GM12878 (cell line): ENCODE results near the gene SFT2D1. TPM values are rescaled to one million over a fixed set of nuclear protein-coding genes. Genes with fewer than 3 reads are reported as not detected.
A peak's percentile ranks its signal among the peaks of the same experiment; 100 is the strongest.

ENCODE experiments used
- CBX3 ChIP-seq: fragments of 200-600 bp; sonication (generic); IDR thresholded peaks from 2 replicates; pipeline ENCODE4 v1.6.1; 2016; ENCODE audit warnings: low read depth, borderline replicate concordance
- CREM ChIP-seq: IDR thresholded peaks from 2 replicates; pipeline ENCODE4 v1.6.1; 2014; ENCODE audit warnings: antibody characterized with exemption, low read depth
- HDAC6 ChIP-seq: fragments of 200-600 bp; sonication (generic); IDR thresholded peaks from one replicate; pipeline ENCODE4 v1.8.0; 2017; ENCODE audit warnings: antibody characterized with exemption; ENCODE audit not compliant: unreplicated experiment
- JUNB ChIP-seq: IDR thresholded peaks from 2 replicates; pipeline ENCODE4 v1.6.1; 2016; ENCODE audit warnings: antibody characterized with exemption, mild to moderate bottlenecking
- KAT2A ChIP-seq: conservative IDR thresholded peaks from 2 replicates; pipeline ENCODE4 v1.6.1; 2011; ENCODE audit warnings: low read depth, low read length; ENCODE audit not compliant: control insufficient read depth
- NFYA ChIP-seq: IDR thresholded peaks from 2 replicates; pipeline ENCODE4 v1.6.1; 2011; ENCODE audit warnings: low read depth, mild to moderate bottlenecking, low read length, improper control_type of control experiment, borderline replicate concordance
- POLR2A ChIP-seq: IDR thresholded peaks from 2 replicates; pipeline ENCODE4 v1.6.1; 2011; ENCODE audit warnings: low read depth, mild to moderate bottlenecking, low read length
- POU2F2 ChIP-seq: IDR thresholded peaks from 3 replicates; pipeline ENCODE4 v1.6.1; 2011; ENCODE audit warnings: low read depth, mild to moderate bottlenecking, low read length, borderline replicate concordance
- SIN3A ChIP-seq: IDR thresholded peaks from 2 replicates; pipeline ENCODE4 v1.6.1; 2012; ENCODE audit warnings: low read depth, low read length, improper control_type of control experiment
- ZNF384 ChIP-seq: IDR thresholded peaks from 2 replicates; pipeline ENCODE4 v1.6.1; 2012; ENCODE audit warnings: low read depth, mild to moderate bottlenecking, low read length, improper control_type of control experiment, borderline replicate concordance
- polyA plus RNA-seq, 11 experiments: library from polyadenylated mRNA; depleted of rRNA in 4 of 11; unstranded in 6 of 11; stranded (reverse) in 5 of 11; fragments of >200 nt; fragmentation: Nextera tagmentation in 4 of 11; fragmentation: Illumina TruSeq in 1 of 11; extraction: Ambion mirVana in 4 of 11; extraction: Trizol in 1 of 11; gene quantifications; 1 replicate in 1 of 11; 2 replicates in 10 of 11; pipeline versions ENCODE4 v1.2.1 to v1.2.3, GENCODE V29; 2011 to 2016; ENCODE audit warnings: inconsistent platforms in 2 of 11, missing spikeins in 2 of 11, low read depth in 1 of 11
- total RNA-seq, 4 experiments: library from RNA; depleted of rRNA in 3 of 4; stranded (reverse); fragments of >200 nt in 3 of 4; fragmentation: Illumina TruSeq in 1 of 4; extraction: Trizol in 1 of 4; gene quantifications; 2 replicates each; pipeline versions ENCODE4 v1.2.1 to v1.2.3, GENCODE V29; 2013 to 2021
- TF ChIP-seq, protein P1 (sequence below): fragments of 450-650 bp; IDR thresholded peaks from 2 replicates; pipeline ENCODE4 v1.6.1; 2017; ENCODE audit warnings: antibody characterized with exemption, mild to moderate bottlenecking, moderate library complexity
- TF ChIP-seq, protein P2 (sequence below): fragments of 450-650 bp; formaldehyde crosslinking; IDR thresholded peaks from 2 replicates; pipeline ENCODE4 v1.4.0; 2022; ENCODE audit warnings: mild to moderate bottlenecking, moderate library complexity
- TF ChIP-seq, protein P3 (sequence below): IDR thresholded peaks from 2 replicates; pipeline ENCODE4 v1.6.1; 2011; ENCODE audit warnings: low read depth, mild to moderate bottlenecking, low read length, moderate library complexity, borderline replicate concordance; ENCODE audit errors: extremely low read depth
- TF ChIP-seq, protein P4 (sequence below): IDR thresholded peaks from 2 replicates; pipeline ENCODE4 v1.6.1; 2012; ENCODE audit warnings: low read depth, low read length, improper control_type of control experiment
- TF ChIP-seq, protein P5 (sequence below): IDR thresholded peaks from 2 replicates; pipeline ENCODE4 v1.6.1; 2012; ENCODE audit warnings: low read depth, low read length, improper control_type of control experiment
- TF ChIP-seq, protein P6 (sequence below): fragments of 450-650 bp; formaldehyde crosslinking; IDR thresholded peaks from 2 replicates; pipeline ENCODE4 v1.5.0; 2022; ENCODE audit warnings: mild to moderate bottlenecking, missing genetic modification characterization
- TF ChIP-seq, protein P7 (sequence below): fragments of 450-650 bp; IDR thresholded peaks from 2 replicates; pipeline ENCODE4 v1.6.1; 2014; ENCODE audit warnings: mild to moderate bottlenecking

The SFT2D1 gene
- total and polyA plus RNA-seq, 10 of the 15 experiments (the other 5 are each of a cell fraction or from before 2014, with no cell fraction given): 69.5 to 281 (median 124) TPM

DNA sequence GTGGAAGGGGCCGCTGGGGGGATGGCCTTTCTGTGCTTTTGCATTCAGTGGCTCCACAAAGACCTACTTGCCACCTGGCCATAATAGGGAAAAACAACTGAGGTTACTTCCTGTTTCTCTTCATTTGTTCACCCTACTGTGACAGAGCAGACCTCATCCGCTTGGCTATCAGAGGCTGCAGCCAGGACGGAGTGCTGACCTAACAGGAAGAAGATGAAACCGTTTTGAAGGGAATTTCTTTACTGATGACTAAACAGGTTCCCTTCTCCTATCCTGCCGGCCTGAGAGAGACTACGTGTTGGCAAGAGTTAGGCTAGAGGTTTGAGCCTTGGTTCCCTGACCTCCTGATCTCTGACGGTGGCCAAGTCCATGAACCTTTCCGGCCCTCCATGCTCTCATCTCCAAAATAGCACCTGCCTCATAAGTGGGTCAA, 55.5 kb downstream of the SFT2D1 start (continued):
- TF ChIP-seq, protein P1, sequence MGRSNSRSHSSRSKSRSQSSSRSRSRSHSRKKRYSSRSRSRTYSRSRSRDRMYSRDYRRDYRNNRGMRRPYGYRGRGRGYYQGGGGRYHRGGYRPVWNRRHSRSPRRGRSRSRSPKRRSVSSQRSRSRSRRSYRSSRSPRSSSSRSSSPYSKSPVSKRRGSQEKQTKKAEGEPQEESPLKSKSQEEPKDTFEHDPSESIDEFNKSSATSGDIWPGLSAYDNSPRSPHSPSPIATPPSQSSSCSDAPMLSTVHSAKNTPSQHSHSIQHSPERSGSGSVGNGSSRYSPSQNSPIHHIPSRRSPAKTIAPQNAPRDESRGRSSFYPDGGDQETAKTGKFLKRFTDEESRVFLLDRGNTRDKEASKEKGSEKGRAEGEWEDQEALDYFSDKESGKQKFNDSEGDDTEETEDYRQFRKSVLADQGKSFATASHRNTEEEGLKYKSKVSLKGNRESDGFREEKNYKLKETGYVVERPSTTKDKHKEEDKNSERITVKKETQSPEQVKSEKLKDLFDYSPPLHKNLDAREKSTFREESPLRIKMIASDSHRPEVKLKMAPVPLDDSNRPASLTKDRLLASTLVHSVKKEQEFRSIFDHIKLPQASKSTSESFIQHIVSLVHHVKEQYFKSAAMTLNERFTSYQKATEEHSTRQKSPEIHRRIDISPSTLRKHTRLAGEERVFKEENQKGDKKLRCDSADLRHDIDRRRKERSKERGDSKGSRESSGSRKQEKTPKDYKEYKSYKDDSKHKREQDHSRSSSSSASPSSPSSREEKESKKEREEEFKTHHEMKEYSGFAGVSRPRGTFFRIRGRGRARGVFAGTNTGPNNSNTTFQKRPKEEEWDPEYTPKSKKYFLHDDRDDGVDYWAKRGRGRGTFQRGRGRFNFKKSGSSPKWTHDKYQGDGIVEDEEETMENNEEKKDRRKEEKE: no peak
- peak; percentile 62; the same call in 1 of the 2 replicates for TF ChIP-seq CREM
- no peak for TF ChIP-seq SIN3A
- TF ChIP-seq, protein P2, sequence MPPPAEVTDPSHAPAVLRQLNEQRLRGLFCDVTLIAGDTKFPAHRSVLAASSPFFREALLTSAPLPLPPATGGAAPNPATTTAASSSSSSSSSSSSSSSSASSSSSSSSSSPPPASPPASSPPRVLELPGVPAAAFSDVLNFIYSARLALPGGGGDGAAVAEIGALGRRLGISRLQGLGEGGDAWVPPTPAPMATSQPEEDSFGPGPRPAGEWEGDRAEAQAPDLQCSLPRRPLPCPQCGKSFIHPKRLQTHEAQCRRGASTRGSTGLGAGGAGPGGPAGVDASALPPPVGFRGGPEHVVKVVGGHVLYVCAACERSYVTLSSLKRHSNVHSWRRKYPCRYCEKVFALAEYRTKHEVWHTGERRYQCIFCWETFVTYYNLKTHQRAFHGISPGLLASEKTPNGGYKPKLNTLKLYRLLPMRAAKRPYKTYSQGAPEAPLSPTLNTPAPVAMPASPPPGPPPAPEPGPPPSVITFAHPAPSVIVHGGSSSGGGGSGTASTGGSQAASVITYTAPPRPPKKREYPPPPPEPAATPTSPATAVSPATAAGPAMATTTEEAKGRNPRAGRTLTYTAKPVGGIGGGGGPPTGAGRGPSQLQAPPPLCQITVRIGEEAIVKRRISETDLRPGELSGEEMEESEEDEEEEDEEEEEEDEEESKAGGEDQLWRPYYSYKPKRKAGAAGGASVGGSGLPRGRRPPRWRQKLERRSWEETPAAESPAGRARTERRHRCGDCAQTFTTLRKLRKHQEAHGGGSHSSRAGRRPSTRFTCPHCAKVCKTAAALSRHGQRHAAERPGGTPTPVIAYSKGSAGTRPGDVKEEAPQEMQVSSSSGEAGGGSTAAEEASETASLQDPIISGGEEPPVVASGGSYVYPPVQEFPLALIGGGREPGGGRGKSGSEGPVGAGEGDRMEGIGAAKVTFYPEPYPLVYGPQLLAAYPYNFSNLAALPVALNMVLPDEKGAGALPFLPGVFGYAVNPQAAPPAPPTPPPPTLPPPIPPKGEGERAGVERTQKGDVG: no peak
- peak; percentile 35; the same call in 1 of the 2 replicates for TF ChIP-seq JUNB
- peak; percentile 7; the same call in 1 of the 3 replicates for TF ChIP-seq POU2F2
- TF ChIP-seq, protein P3, sequence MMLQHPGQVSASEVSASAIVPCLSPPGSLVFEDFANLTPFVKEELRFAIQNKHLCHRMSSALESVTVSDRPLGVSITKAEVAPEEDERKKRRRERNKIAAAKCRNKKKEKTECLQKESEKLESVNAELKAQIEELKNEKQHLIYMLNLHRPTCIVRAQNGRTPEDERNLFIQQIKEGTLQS: no peak
- no peak for TF ChIP-seq NFYA
- TF ChIP-seq, protein P4, sequence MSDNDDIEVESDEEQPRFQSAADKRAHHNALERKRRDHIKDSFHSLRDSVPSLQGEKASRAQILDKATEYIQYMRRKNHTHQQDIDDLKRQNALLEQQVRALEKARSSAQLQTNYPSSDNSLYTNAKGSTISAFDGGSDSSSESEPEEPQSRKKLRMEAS: no peak
- TF ChIP-seq, protein P5, sequence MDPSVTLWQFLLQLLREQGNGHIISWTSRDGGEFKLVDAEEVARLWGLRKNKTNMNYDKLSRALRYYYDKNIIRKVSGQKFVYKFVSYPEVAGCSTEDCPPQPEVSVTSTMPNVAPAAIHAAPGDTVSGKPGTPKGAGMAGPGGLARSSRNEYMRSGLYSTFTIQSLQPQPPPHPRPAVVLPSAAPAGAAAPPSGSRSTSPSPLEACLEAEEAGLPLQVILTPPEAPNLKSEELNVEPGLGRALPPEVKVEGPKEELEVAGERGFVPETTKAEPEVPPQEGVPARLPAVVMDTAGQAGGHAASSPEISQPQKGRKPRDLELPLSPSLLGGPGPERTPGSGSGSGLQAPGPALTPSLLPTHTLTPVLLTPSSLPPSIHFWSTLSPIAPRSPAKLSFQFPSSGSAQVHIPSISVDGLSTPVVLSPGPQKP: 0 out of 2 replicates have a peak, but pooled peaks have one; percentile 26
- no peak for TF ChIP-seq KAT2A
- TF ChIP-seq, protein P6, sequence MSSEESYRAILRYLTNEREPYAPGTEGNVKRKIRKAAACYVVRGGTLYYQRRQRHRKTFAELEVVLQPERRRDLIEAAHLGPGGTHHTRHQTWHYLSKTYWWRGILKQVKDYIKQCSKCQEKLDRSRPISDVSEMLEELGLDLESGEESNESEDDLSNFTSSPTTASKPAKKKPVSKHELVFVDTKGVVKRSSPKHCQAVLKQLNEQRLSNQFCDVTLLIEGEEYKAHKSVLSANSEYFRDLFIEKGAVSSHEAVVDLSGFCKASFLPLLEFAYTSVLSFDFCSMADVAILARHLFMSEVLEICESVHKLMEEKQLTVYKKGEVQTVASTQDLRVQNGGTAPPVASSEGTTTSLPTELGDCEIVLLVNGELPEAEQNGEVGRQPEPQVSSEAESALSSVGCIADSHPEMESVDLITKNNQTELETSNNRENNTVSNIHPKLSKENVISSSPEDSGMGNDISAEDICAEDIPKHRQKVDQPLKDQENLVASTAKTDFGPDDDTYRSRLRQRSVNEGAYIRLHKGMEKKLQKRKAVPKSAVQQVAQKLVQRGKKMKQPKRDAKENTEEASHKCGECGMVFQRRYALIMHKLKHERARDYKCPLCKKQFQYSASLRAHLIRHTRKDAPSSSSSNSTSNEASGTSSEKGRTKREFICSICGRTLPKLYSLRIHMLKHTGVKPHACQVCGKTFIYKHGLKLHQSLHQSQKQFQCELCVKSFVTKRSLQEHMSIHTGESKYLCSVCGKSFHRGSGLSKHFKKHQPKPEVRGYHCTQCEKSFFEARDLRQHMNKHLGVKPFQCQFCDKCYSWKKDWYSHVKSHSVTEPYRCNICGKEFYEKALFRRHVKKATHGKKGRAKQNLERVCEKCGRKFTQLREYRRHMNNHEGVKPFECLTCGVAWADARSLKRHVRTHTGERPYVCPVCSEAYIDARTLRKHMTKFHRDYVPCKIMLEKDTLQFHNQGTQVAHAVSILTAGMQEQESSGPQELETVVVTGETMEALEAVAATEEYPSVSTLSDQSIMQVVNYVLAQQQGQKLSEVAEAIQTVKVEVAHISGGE (CRISPR knock-in tag): no peak
- no peak for TF ChIP-seq CBX3
- TF ChIP-seq POLR2A: peak; percentile 56
- TF ChIP-seq, protein P7, sequence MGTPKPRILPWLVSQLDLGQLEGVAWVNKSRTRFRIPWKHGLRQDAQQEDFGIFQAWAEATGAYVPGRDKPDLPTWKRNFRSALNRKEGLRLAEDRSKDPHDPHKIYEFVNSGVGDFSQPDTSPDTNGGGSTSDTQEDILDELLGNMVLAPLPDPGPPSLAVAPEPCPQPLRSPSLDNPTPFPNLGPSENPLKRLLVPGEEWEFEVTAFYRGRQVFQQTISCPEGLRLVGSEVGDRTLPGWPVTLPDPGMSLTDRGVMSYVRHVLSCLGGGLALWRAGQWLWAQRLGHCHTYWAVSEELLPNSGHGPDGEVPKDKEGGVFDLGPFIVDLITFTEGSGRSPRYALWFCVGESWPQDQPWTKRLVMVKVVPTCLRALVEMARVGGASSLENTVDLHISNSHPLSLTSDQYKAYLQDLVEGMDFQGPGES: no peak
- no peak for TF ChIP-seq HDAC6
- no peak for TF ChIP-seq ZNF384
